ENCODE data around the gene NINJ2. TPM values are rescaled to one million over a fixed set of nuclear protein-coding genes. Genes with fewer than 3 reads are reported as not detected.

The NINJ2 gene
- total RNA-seq, 4 donors from 2014 or later = 2.2 to 14.9 (median 4.5) TPM

GRCh38 chr12:627285-627684 lies 36.0 kb downstream of the NINJ2 start:
- Histone ChIP-seq H3K27ac (peak overlapping the region in 1 of 4 donors; percentile 50), H3K4me1 (peaks cover 18 to 62% (median 34%) of the 10 kb centered on the region in 3 donors), H3K4me3 (no peak overlapping the region), H3K36me3 (no peaks in the 10 kb centered on the region), H3K9me3 (no peaks in the 10 kb centered on the region), H3K27me3 (no peaks in the 10 kb centered on the region)
- TF ChIP-seq POLR2A (IDR thresholded peaks at IDR 0.05) = no peak
- TF ChIP-seq CTCF (IDR thresholded peaks at IDR 0.05) = no peak
- intact Hi-C loops (cut with DNase I) = no loop called here
- DNase-seq = no peak
- 92 to 94% methylated on average over 4 of the region's 4 CpGs for WGBS, 2 donors

- no peak for DNase-seq
- TF ChIP-seq CTCF (IDR thresholded peaks at IDR 0.05) (no peak), POLR2A (IDR thresholded peaks at IDR 0.05) (no peak)
- peaks cover 9 to 57% (median 29%) of the 10 kb centered on the region in 3 donors for H3K4me1 ChIP-seq
- intact Hi-C loops (cut with DNase I) = no loop called here
- no peaks in the 10 kb centered on the region for H3K27me3 ChIP-seq
- 92 to 100% methylated on average over 3 of the region's 3 CpGs for WGBS, 2 donors
- no peak overlapping the region for H3K4me3 ChIP-seq
- H3K9me3 ChIP-seq = no peaks in the 10 kb centered on the region
- H3K36me3 ChIP-seq = no peaks in the 10 kb centered on the region
- no peak overlapping the region for H3K27ac ChIP-seq
Observed at GRCh38 chr12:625998-626397, 37.2 kb downstream of the NINJ2 start.

DNA sequence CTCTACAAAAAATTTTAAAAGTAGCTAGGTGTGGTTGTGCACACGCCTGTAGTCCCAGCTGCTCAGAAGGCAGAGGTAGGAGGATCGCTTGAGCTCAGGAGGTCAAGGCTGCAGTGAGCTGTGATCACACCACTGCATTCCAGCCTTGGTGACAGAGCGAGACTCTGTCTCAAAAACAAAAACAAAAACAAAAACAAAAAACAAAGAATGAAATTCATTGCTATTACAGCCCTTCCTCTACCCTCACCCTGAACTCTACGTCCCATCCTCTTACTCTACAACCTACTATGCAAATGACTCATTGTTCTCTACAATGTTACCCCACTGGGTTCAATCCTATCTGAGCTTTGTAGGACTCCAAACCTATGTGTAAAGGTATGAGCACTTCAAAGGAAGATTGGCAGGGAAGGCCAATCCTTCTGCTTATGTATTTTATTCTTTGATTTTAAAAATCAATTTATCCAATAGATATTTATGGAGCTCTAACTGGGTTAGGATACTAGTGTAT lies 39.3 kb downstream of the NINJ2 start:
- peaks cover 9 to 44% (median 29%) of the 10 kb centered on the region in 3 donors for H3K4me1 ChIP-seq
- no peak for TF ChIP-seq CTCF (IDR thresholded peaks at IDR 0.05)
- no peak for TF ChIP-seq POLR2A (IDR thresholded peaks at IDR 0.05)
- no peak overlapping the region for H3K4me3 ChIP-seq
- H3K27me3 ChIP-seq = no peaks in the 10 kb centered on the region
- no peak for DNase-seq
- intact Hi-C loops (cut with DNase I) = no loop called here
- H3K36me3 ChIP-seq = no peaks in the 10 kb centered on the region
- no peaks in the 10 kb centered on the region for H3K9me3 ChIP-seq
- H3K27ac ChIP-seq = peak overlapping the region; percentile 17 to 62 (median 55)
- WGBS, 2 donors = 90 to 95% methylated on average over 4 of the region's 4 CpGs

DNA sequence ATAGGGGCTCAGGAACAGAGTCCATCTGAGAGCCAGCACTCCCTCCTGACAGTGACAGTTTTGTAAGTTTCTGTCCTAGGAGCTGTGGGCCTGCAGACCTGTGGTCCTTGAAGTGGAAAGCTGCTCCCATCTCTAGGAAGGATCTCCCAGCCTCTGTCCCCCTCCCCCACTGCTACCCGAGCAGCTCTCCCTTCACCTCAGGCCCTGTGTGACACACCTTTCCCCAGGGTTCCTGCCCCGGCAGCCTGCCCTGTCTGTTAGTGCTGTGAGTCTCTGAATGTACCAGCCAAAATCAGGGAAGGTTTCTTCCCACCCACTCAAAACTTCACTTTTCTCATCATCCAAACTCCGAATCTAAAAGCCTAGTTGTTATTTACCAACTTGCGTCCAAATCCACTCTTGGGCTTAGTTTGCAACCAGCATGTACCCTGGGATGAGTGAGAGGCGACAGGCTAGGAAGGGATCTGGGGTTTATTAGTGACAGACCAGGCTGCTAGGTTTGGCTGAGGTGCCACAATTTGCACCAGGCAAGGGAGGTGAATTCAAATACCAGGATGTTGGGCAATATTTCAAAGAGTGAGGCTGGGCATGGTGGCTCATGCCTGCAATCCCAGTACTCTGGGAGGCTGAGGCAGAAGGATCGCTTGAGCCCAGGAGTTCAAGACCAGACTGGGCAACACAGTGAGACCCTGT lies 39.9 kb downstream of the NINJ2 start:
- no peak for DNase-seq
- no peaks in the 10 kb centered on the region for H3K36me3 ChIP-seq
- intact Hi-C loops (cut with DNase I) = no loop called here
- no peaks in the 10 kb centered on the region for H3K27me3 ChIP-seq
- H3K9me3 ChIP-seq = no peaks in the 10 kb centered on the region
- WGBS, 2 donors = 58 to 69% methylated on average over 4 to 6 of the region's 6 CpGs
- TF ChIP-seq POLR2A (IDR thresholded peaks at IDR 0.05) = no peak
- no peak for TF ChIP-seq CTCF (IDR thresholded peaks at IDR 0.05)
- no peak overlapping the region for H3K4me3 ChIP-seq
- peaks cover 9 to 38% (median 29%) of the 10 kb centered on the region in 3 donors for H3K4me1 ChIP-seq
- H3K27ac ChIP-seq = peak overlapping the region; percentile 17 to 62 (median 55)

GRCh38 chr12:622416-622815 lies 40.8 kb downstream of the NINJ2 start:
- H3K9me3 ChIP-seq = no peaks in the 10 kb centered on the region
- H3K4me1 ChIP-seq = peaks cover 5 to 34% (median 28%) of the 10 kb centered on the region in 3 donors
- no peak for TF ChIP-seq POLR2A (IDR thresholded peaks at IDR 0.05)
- no peak for TF ChIP-seq CTCF (IDR thresholded peaks at IDR 0.05)
- no peak overlapping the region for H3K4me3 ChIP-seq
- no peak for DNase-seq
- peak overlapping the region in 3 of 4 donors; percentile 2 to 62 (median 60) for H3K27ac ChIP-seq
- 44 to 52% methylated on average over 3 of the region's 3 CpGs for WGBS, 2 donors
- no peaks in the 10 kb centered on the region for H3K36me3 ChIP-seq
- H3K27me3 ChIP-seq = no peaks in the 10 kb centered on the region
- intact Hi-C loops (cut with DNase I) = no loop called here

All from esophagus squamous epithelium (tissue), 5 donors.